Colon (tissue), 2 donors: ENCODE data around the gene NTRK3.

Source experiments
- FAIRE-seq: peaks from 2 replicates; lab custom pipeline; 2012; peaks lifted over from hg19 to GRCh38; lab: Jason Lieb, UNC
- donor health status: control.
- donor health status: control.

Gene NTRK3

DNA sequence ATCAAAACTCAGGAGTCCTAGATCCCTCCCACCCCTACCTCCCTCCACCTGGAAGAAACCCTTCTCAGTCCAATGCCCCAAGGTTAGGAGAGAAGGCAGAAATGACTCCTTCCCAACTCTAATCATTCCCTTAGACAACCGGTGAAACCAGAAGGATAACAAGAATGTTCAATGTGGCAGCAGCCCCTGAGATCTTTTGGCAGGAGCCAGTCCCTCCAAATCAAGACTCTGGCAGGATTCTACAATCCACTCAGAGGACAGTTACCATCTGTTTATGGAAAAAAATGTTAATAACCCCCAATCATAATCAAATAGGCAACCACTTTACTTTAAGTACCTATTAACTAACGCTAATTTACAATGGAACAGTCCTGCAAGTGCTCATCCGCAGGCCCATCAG, 136.5 kb downstream of the NTRK3 start:
- no peak for FAIRE-seq

- FAIRE-seq, result no peak
These were observed 137.8 kb downstream of the NTRK3 start for GRCh38 chr15:88118741-88119140.

DNA sequence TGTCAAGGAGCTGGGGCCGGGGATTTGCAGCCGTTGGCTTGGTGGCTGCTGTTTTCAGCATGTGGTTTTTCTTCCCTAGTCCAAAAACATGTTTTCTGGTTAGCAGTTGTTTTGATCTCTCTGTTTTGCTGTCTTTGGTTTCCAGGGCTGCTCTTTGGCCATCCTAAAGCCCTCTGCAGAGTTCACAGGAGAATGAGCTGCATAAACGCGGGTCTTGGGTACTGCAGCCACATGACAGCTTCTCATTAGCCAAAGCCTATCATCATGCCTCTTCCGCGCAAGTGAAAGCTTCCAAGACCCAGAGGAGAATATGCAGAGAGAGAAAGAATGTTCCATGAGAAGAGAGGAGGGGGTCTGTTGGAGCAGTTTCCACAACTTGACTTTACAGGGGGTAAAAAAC, 138.5 kb downstream of the NTRK3 start:
- no peak for FAIRE-seq

DNA sequence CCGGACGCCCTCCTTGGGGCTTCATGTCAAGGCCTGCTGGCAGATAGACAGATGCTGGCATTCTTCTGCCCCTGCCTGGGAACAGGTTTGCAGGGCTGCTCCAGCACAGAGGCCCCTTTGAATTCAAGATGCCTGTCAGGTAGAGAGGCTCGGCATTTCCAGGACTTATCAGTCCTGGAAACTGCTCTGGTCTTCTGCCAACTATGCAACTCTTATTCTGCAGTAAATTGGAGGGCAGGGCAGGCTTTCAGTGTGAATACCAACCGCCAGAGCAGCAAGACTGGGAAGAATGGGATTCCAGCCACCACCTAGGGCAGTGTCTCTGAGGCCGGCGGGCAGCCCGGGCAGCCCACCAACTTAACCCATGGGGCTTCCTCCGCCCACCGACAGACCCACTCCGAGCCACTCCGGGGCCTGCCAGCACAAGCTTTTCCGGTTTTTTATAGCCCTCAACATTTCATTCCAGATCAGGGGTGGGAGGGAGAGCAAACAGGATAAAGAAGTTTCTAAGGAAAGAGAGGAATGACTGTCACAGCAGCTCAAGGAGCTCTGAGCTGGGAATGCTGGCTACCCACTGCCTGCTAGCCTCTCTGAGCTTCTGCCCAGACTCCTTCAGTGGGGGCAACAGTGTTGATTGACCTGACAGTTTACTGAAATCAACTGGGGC, 140.9 kb downstream of the NTRK3 start:
- FAIRE-seq, result no peak

DNA sequence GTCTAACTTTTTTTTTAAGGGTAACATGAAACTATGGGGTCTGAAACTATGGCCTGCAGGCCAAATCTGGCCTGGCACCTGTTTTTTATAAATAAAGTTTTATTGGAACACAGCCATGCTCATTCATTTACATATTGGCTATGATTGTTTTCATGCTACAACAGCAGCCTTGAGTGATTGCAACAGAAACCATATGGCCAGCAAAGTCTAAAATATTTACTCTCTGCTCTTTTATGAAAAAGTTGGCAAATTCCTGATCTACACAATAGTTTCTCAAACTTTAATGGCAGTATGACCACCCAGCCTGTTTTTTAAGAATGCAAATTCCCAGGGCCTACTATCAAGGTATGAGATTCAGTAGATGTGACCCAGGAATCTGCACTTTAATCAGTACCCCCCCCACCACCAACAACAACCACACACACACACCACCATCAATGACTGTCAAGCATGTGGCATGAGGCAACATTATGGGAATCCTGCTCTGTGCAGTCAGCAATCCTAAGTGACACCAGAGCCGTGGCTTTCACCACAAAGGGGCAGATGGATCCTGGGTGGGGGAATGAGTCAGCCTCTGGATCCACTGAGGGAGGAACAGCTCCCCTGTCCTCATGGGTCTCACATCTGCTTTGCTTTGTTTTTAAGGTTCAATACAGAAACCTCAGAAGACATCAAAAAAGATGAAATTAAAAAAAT, 142.8 kb downstream of the NTRK3 start:
- no peak for FAIRE-seq

- FAIRE-seq, result no peak
These were observed 147.5 kb downstream of the NTRK3 start for GRCh38 chr15:88108991-88109390.

DNA sequence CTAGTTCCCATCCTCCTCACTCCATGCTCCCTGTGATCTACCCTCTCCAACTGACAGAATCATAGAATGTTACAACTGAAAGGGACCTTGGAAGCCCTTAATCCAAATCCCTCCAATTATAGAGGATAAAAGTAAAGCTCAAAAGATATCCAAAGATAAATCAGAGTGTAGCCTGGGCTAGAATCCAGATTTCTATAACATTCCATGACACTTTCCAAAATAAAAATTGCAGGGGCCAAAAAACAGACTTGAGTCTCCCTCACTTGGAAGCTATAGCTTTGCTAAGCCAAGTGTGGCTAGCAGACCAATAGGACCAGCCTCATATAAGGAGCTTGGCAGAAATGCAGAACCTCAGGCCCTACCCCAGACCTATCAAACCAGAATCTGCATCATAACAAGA, 148.1 kb downstream of the NTRK3 start:
- no peak for FAIRE-seq

DNA sequence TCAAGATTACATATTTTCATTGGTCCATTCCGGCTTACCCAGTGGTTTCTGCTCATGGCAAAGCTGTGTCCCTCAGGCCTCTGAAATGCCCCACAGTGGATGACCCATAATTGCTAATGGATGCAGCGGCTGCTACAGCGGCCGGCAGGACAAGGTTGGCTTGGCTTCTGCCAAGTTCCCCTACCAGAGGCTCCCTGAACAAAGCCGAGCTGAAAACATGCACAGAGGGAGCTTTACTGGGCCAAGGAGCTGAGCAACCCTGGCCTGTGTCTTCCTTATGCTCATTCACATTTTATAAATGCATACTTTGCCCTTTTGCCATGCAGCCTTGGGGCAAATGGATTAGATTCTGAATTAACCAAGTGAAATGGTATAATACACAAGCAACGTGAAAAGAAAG, 150.5 kb downstream of the NTRK3 start:
- FAIRE-seq, result no peak

DNA sequence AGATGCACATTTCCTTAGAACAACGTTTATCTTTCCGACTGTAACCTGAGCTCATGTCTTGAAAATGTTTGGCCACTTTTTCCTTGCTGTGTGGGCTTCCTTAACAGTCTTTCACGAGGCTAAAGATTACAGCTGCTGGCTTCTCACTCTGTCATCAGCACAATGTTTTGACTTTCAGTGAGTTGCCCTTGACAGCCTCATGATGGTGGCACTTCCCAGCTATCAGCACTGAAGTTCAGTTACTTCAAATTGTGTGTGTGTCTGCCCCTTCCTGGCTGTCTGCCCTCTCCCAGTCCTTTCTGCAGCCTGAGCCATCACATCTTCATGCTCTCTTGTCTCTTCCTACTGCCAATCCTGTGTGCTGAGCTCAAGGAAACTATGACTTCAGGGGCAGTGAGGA, 152.2 kb downstream of the NTRK3 start:
- FAIRE-seq, result no peak

DNA sequence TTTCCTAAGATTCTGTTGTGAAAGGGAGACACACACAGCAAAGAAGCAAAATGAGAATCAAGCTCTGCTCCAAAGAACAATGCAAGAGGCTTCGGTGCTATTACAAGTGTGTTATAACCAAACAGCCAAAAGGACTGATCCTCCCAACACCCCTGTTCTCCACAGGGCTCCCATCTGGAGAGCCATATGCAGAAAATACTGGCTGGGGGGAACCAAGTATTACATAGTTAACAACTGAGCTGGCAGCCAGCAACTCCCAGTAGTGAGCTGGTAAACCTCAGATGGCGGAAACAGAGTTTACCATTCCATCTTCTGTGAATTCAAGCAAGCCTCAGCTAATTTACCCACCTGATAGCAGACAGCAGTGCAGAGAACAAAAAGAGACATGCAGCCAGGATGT, 156.4 kb downstream of the NTRK3 start:
- FAIRE-seq, result no peak

GRCh38 chr15:88098361-88098760, 158.2 kb downstream of the NTRK3 start:
- no peak for FAIRE-seq

GRCh38 chr15:88091444-88092016, 165.0 kb downstream of the NTRK3 start:
- no peak for FAIRE-seq

- no peak for FAIRE-seq
These were observed 166.0 kb downstream of the NTRK3 start for GRCh38 chr15:88090481-88091011.

- no peak for FAIRE-seq
These were observed 166.8 kb downstream of the NTRK3 start for GRCh38 chr15:88089731-88090130.

GRCh38 chr15:88089024-88089620, 167.4 kb downstream of the NTRK3 start:
- no peak for FAIRE-seq

GRCh38 chr15:88083811-88084760, 172.5 kb downstream of the NTRK3 start:
- FAIRE-seq, result no peak

- no peak for FAIRE-seq
These were observed 175.9 kb downstream of the NTRK3 start for GRCh38 chr15:88080616-88081015.

GRCh38 chr15:88077296-88078020, 179.1 kb downstream of the NTRK3 start:
- no peak for FAIRE-seq

DNA sequence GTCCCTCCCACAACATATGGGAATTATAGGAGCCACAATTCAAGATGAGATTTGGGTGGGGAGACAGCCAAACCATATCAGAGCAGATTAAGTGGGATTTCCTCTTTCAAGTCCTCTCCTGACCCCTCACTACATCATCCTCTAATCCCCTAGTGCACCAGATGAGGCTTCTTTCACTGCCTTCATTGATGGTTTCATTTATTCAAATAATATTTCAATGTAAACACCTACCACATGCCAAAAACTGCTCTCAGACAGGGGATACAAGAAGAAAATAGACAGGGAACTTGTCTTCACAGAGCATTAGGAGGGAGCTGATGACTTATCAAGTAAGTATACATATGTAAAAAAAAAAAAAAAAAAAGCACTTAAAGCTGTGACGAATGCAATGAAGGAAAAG, 180.2 kb downstream of the NTRK3 start:
- no peak for FAIRE-seq

DNA sequence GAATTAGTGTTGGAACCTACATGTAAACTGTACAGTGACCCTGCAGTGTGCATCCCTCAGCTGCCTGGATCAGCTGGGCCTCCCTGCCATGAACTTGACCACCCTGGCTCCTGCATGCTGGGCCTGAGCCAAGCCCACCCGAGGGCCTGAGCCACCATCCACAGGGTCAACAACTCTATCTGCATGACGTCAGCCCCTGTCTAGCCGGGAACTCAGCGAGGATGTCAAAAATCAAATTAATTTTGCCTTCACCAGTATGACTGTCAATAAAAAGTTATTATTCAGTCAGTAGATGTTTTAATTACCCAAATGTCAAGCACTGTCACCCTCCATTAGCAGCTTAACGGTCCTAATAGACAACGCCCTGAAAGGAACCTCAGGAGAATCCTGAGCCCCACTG, 181.4 kb downstream of the NTRK3 start:
- FAIRE-seq, result no peak

DNA sequence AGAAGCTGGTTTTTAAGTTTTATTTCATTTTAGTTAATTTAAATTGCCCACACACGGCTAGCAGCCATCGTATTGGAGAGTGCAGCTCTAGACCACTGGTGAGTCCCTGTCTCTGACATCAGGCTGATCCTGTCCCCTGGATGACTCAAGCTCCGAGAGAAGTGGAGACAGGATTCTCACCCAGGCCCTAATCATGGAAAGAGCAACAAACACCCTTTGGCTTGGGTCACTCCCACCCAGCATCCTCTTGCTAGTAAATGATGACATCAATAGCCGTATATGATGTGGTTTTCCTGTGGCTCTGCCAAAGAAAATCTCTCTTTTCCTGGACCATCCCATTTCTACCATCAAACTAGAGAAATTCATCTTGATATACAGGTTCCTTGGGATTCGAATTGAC, 182.2 kb downstream of the NTRK3 start:
- FAIRE-seq, result no peak
